Ovary (tissue), 3 donors: Measurements from ENCODE around the gene FARP1.

Source experiments
- EP300 ChIP-seq: sonication (generic); formaldehyde crosslinking; IDR thresholded peaks from one replicate; pipeline ENCODE4 v1.6.1; 2017; ENCODE audit warnings: antibody characterized with exemption
- TF ChIP-seq, protein P1 (sequence below), 3 donors: fragments of 450-650 bp in 2 of 3; fragments of 200-600 bp in 1 of 3; IDR thresholded peaks; one replicate each; pipeline versions ENCODE4 v1.5.1 to v1.8.0; 2016 to 2022; ENCODE audit warnings: antibody characterized with exemption in 3 of 3, mild to moderate bottlenecking in 1 of 3
- donor health status: DM: no; HTN: no; CAD: no.

DNA sequence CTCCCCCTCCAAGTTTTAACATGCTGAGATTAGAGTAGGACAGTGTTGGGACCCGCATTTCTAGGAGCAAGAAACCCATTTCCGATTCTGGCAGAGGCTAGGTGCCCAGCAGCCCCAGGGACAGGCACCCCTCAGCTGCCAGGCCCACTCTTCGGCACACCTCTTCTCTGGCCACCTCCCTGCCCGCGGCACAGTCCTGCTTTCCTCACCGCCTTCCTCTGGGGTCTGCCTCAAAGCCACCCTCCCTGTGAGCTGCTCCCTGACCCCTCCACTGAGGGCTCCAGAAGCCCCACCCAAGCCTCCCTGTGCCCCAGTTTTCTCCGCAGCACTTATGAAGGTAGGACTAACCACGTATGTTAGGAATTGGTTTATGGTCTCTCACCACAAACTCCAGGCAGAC lies 354.1 kb downstream of the FARP1 start:
- TF ChIP-seq, protein P1, sequence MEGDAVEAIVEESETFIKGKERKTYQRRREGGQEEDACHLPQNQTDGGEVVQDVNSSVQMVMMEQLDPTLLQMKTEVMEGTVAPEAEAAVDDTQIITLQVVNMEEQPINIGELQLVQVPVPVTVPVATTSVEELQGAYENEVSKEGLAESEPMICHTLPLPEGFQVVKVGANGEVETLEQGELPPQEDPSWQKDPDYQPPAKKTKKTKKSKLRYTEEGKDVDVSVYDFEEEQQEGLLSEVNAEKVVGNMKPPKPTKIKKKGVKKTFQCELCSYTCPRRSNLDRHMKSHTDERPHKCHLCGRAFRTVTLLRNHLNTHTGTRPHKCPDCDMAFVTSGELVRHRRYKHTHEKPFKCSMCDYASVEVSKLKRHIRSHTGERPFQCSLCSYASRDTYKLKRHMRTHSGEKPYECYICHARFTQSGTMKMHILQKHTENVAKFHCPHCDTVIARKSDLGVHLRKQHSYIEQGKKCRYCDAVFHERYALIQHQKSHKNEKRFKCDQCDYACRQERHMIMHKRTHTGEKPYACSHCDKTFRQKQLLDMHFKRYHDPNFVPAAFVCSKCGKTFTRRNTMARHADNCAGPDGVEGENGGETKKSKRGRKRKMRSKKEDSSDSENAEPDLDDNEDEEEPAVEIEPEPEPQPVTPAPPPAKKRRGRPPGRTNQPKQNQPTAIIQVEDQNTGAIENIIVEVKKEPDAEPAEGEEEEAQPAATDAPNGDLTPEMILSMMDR (IDR thresholded peaks at IDR 0.05): no peak
- TF ChIP-seq EP300: no peak
